GM21367 (cell line): ENCODE results near the gene UGT1A10.

ENCODE experiments used
- ATAC-seq: cut with Tn5 transposase; IDR thresholded peaks from one replicate; pipeline ENCODE4 v1.9.1; 2021; ENCODE audit not compliant: unreplicated experiment

UGT1A10 gene

DNA sequence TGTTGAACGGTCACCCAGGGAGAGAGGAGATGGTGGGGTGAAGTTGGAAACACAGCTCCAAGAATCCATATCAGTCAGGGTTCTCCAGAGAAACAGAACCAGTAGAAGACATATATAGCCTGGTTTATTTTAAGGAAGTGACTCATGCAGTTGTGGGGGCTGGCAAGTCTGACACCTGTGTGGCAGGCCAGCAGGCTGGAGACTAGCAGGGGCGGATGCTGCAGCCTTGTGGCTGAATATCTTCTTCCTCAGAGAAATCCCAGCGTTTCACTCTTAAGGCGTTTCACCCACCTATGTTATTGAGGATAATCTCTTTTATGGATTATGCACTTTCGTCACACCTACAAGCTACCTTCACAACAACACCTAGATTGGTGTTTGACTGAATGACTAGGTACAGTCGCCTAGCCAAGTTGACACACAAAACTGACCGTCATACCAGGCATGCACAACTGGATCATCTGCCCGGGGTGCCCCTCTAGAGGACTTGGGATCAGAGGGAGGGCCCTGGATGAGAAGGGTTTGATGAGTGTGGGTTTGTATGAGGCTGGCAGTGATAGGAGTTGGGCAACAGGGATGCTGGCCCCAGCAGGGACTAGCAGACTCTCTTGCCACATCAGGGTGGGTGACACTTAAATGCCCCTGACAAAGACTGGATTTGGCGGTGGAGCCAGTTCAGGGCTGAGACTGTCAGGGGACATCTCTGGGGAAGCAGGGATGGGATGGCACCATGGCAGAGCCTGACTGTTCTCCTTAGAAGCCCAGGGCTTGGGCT, 165.3 kb downstream of the UGT1A10 start:
- ATAC-seq: no peak

- ATAC-seq: no peak
Measured at GRCh38 chr2:233802132-233802815, 166.0 kb downstream of the UGT1A10 start.

DNA sequence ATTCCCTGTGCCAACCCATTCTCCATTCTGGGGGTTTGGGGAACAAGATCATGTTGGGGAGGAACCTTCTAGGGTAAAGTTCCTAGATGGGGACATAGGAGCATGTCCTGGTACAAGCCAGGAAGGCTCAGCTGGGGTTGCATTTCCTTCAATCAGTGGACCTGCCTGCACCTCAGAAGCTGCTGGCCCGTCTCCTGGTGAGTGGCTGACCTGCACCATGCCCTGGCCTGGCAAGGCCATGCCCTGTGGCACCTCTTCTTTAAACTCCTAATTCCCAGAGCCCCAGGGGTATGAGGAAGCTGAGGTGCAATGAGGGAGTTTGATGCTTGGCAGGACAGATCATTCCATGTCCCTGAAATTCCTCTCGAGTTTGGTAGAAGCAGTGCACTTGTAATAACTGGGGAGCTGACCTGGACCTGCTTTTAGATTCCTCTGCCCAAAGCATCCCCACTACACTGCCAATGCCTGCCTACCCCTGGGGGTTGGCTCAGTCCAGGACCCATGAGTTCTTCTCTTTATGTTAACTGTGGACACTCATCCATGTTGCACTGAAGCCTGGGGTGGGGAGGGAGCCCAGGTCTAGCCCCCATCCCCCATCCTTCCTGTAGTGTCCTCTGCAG, 167.2 kb downstream of the UGT1A10 start:
- no peak for ATAC-seq

DNA sequence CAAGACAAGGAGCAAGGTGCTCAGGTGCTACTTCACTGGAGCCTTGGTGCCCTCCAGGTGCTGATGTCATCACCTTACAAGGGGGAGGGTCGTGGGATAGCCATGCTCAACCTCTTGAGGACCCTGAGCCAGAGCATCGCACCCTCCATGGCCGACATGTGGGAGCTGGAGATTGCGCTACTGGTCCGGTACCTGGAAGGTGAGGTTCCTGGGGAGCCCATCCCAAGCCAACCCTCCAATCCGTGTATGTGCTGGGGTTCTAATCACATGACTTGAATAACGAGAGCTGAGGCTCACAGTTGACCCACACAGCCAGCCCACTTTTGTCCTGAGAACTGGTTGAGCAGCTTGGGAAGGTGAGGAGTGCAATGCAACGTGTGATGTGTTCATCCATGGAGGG, 167.7 kb downstream of the UGT1A10 start:
- ATAC-seq: no peak

DNA sequence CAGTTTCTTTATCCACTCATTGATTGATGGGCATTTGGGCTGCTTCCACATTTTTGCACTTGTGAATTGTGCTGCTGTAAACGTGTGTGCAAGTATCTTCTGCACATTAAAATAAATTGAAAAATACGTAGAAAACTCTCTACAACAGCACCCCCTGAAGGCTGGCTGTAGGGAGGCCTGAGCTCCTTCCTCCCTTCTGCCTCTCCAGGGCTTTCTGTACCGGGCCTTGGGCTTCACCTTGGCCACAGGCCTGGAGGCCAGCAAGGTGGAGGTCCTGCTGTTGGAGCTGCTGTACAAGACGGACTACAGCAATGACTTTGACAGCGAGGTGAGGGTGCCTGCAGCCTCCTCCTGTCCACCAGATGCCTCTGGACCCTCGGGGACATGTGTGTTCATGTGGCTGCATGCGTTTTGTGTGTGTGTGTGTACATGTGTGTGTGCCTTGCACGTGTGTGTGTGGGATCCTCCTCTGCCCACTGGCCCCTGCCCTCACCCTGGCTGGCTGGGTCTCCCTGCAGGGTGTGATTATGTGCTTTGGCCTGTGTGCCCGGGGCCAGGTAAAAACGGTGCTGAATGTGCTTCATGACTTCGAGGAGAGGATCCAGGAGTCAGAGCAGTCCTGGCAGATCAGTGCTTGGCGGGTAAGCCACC, 171.1 kb downstream of the UGT1A10 start:
- no peak for ATAC-seq

DNA sequence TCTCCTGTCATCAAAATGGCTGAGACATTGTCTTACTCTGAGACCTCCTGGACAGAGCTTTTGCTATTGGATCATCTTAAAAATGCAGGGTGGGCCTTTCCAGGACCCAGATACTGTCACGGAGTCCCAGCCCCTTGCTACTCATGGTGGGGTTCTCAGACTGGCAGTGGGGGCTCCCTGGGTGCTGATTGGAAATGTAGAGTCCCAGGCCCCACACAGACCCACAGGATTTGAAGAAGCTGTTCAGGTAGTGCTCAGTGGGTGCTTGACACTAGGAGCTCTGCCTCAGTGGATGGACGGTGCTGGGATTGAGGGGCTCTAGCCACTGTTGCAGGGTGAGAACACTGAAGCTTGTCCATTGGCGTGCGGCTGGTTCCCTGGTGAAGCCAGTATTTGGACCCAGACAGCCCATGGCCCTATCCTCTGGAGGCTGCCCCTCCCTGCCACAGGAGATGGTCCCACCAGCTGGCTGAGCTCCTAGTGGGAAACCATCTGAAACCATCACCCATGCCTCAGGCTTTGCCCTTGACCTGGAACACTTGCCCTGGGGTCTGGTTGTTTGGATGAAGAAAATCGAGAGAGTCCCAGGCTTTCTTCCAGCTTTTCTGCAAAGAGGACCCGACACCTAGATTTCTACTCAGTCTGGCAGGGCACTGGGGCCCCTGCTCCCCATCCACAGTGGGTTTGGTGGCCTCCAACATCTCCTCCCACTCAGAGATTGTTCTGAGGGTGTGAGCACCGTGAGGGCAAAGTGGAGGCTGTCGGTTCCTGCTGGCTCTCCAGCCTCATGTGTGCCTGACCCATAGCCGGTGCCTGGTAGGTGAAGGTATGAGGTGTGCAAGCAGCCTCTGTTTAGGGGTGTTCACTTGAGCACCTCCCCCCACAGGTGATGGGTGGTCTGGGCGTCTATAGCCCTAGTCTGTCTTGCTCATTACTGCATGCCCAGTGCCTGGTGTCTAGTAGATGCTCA, 172.0 kb downstream of the UGT1A10 start:
- ATAC-seq: no peak

DNA sequence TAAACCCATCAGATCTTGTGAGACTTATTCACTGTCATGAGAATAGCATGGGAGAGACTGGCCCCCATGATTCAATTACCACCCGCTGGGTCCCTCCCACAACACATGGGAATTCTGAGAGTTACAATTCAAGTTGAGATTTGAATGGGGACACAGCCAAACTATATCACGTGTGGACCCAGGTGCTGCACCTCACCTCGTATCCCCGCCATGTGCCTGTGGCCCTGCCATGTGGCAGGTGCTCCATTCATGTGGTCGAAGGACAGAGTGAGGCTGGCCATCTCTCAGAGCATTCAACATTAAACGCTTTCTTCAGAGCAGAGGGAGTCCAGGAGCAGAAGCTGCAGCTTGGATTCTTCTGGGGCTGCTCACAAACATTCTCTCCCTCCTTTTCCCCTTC, 174.1 kb downstream of the UGT1A10 start:
- ATAC-seq: no peak

DNA sequence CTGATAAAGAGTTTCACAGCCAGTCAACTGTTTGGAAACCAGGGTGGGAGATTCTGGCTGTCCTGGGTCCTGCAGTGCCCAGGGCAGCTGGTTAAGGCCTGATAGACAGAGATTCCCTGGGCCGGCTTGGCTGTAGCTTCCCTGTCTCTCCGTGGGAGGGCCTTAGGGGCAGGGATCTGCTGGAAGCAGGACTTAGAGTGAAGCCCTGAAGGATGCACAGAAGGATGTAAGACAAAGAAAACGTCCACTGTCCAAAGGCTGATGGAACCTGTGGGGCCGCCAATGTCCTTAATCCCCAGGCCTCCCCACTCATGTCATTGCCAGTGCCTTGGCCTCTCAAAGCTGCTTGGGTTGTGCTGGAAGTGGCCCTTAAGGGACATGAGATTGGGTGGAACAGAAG, 174.8 kb downstream of the UGT1A10 start:
- no peak for ATAC-seq

- ATAC-seq: no peak
Measured at GRCh38 chr2:233811732-233812131, 175.5 kb downstream of the UGT1A10 start.

- no peak for ATAC-seq
Measured at GRCh38 chr2:233813236-233814055, 177.2 kb downstream of the UGT1A10 start.

GRCh38 chr2:233814056-233814835, 178.0 kb downstream of the UGT1A10 start:
- ATAC-seq: no peak

GRCh38 chr2:233815861-233816260, 179.6 kb downstream of the UGT1A10 start:
- ATAC-seq: no peak

DNA sequence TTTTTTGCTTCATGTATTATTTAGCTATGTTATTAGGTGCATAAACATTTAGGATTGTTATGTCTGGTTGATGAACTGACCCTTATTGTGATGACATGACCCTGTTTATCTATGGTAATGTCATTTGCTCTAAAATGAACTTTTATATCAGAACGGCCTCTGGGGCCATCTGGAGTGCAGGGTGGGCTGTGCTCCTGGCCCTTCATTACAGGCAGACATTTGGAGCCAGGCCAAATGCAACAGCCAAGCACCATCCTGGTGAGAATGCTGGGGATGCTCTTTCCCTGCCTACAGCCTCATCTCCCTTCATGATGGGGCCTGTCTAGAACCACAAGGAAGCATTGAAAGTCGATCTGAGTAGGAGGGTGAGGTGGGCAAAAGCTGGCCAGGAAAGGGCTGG, 180.1 kb downstream of the UGT1A10 start:
- no peak for ATAC-seq

- no peak for ATAC-seq
Measured at GRCh38 chr2:233816771-233817170, 180.5 kb downstream of the UGT1A10 start.

- ATAC-seq: no peak
Measured at GRCh38 chr2:233817361-233817911, 181.2 kb downstream of the UGT1A10 start.

GRCh38 chr2:233817995-233818638, 181.9 kb downstream of the UGT1A10 start:
- no peak for ATAC-seq

GRCh38 chr2:233818639-233819621, 182.7 kb downstream of the UGT1A10 start:
- ATAC-seq: no peak
